ENCODE measurements around the gene ZNF155. TPM values are rescaled to one million over a fixed set of nuclear protein-coding genes. Genes with fewer than 3 reads are reported as not detected.

The ZNF155 gene
- total and polyA plus RNA-seq, 2 donors (not counting 3 experiments of a cell fraction or from before 2014, with no cell fraction given), result 2.0 to 5.9 TPM

GRCh38 chr19:44032001-44032610 is 48.1 kb downstream of the ZNF155 start:
- Histone ChIP-seq H3K9ac (replicated peaks; ENCODE audit: extremely low read depth, insufficient read depth, low read length) (no peak overlapping the region), H3K79me2 (ENCODE audit: control insufficient read depth, insufficient read depth, low read length) (no peaks in the 10 kb centered on the region), H2AFZ (ENCODE audit: low read depth, low read length) (no peak overlapping the region), H4K20me1 (replicated peaks; ENCODE audit: control insufficient read depth, extremely low read depth, insufficient read depth, low read length) (no peaks in the 10 kb centered on the region), H3K4me3 (replicated peaks in 1 of 3; ENCODE audit: insufficient read depth in 1 of 3, low read depth in 1 of 3, low read length in 3 of 3) (no peak overlapping the region), H3K36me3 (ENCODE audit: control insufficient read depth in 2 of 2, extremely low read depth in 1 of 2, insufficient read depth in 2 of 2, low read length in 2 of 2) (peaks cover 6 to 11% of the 10 kb centered on the region in 2 experiments), H3K4me1 (ENCODE audit: control insufficient read depth, extremely low read depth, insufficient read depth, low read length) (no peaks in the 10 kb centered on the region), H3K9me3 (replicated peaks; ENCODE audit: control insufficient read depth, insufficient read depth, low read length) (peaks cover 7% of the 10 kb centered on the region), H3K9me1 (replicated peaks; ENCODE audit: control insufficient read depth, extremely low read depth, insufficient read depth, low read length) (no peaks in the 10 kb centered on the region), H3K27me3 (ENCODE audit: control insufficient read depth in 2 of 2, insufficient read depth in 2 of 2, low read length in 2 of 2) (no peaks in the 10 kb centered on the region), H3K27ac (ENCODE audit: insufficient read depth, low read depth, low read length) (no peak overlapping the region), H3K4me2 (ENCODE audit: insufficient read depth, low read length) (no peak overlapping the region)
- DNase-seq (ENCODE audit: low read depth, low spot score) (no peak), FAIRE-seq (no peak)
- dilution Hi-C loops (cut with MboI; ENCODE audit: extremely low pct_ligation_motif_present, low sequenced_read_pairs) (no loop called here), intact Hi-C loops (cut with micrococcal nuclease) (no loop called here)
- TF ChIP-seq POLR2A (IDR thresholded peaks at IDR 0.05; ENCODE audit: low read depth, low read length), result no peak
- TF ChIP-seq JUN (IDR thresholded peaks at IDR 0.05; ENCODE audit: borderline replicate concordance, insufficient read depth, insufficient read length, low read depth), result no peak
- TF ChIP-seq GATA2 (IDR thresholded peaks at IDR 0.05; ENCODE audit: insufficient read depth, insufficient read length, low read depth, low read length), result no peak
- no peak for TF ChIP-seq MAX (IDR thresholded peaks at IDR 0.05; ENCODE audit: insufficient read depth, insufficient read length)
- no peak for TF ChIP-seq CTCF (IDR thresholded peaks at IDR 0.05; ENCODE audit: extremely low read depth in 1 of 2, insufficient read depth in 1 of 2, low read depth in 1 of 2, low read length in 2 of 2)
- no peak for TF ChIP-seq POLR2AphosphoS5 (IDR thresholded peaks at IDR 0.05; ENCODE audit: insufficient read depth, low read depth, low read length)
- no peak for TF ChIP-seq FOS (IDR thresholded peaks at IDR 0.05; ENCODE audit: borderline replicate concordance, insufficient read depth, low read length)
- no peak for TF ChIP-seq EZH2 (IDR thresholded peaks at IDR 0.05; ENCODE audit: borderline replicate concordance, low read depth, low read length, severe bottlenecking)
- TF ChIP-seq MYC (IDR thresholded peaks at IDR 0.05; ENCODE audit: low read depth, low read length), result no peak
- CTCF ChIA-PET, result no interaction called here
- no TSS peak for BruUV-seq (replicated peaks)
- POLR2A ChIA-PET, result no interaction called here

Measured in endothelial cell of umbilical vein (primary cell).